ENCODE data around the gene ADAMTS3.

The ADAMTS3 gene

GRCh38 chr4:72394012-72394663 is 174.9 kb downstream of the ADAMTS3 start:
- Histone ChIP-seq H3K9me3 (no peaks in the 10 kb centered on the region), H3K27me3 (ENCODE audit: low read depth) (no peaks in the 10 kb centered on the region), H3K4me1 (peaks cover 9% of the 10 kb centered on the region), H3K4me3 (no peak overlapping the region), H3K36me3 (replicated peaks) (no peaks in the 10 kb centered on the region)
- DNase-seq (ENCODE audit: low spot score in 2 of 2) = peak; percentile 25 to 53
- in situ Hi-C loops (cut with MboI; ENCODE audit: low sequenced_read_pairs) = no loop called here

- Histone ChIP-seq H3K4me1 (peaks cover 9% of the 10 kb centered on the region), H3K4me3 (no peak overlapping the region), H3K36me3 (replicated peaks) (no peaks in the 10 kb centered on the region), H3K27me3 (ENCODE audit: low read depth) (no peaks in the 10 kb centered on the region), H3K9me3 (no peaks in the 10 kb centered on the region)
- in situ Hi-C loops (cut with MboI; ENCODE audit: low sequenced_read_pairs) = no loop called here
- no peak for DNase-seq (ENCODE audit: low spot score in 2 of 2)
Observed at GRCh38 chr4:72391281-72391680, 177.7 kb downstream of the ADAMTS3 start.

DNA sequence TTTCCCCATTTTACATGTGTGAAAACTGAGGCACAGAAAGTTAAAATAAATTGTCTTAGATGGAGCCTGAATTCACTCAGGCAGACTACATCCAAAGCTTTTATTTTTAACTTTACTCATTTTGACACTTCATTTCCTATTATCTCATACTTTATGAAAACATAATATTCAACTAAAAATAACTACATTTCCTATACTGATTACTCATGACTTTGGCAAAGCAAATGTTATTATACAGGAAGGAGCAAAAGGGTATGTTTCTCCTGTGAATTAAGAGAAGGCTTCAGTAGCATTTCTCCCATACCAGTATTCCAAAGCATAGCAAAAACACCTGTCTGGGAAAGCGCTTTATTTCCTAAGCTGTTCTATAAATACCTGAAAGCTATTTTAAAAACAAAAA is 178.6 kb downstream of the ADAMTS3 start:
- DNase-seq (ENCODE audit: low spot score in 2 of 2) = no peak
- H3K27me3 ChIP-seq (ENCODE audit: low read depth) = no peaks in the 10 kb centered on the region
- no peaks in the 10 kb centered on the region for H3K9me3 ChIP-seq
- H3K4me1 ChIP-seq = peaks cover 9% of the 10 kb centered on the region
- in situ Hi-C loops (cut with MboI; ENCODE audit: low sequenced_read_pairs) = no loop called here
- no peaks in the 10 kb centered on the region for H3K36me3 ChIP-seq (replicated peaks)
- H3K4me3 ChIP-seq = no peak overlapping the region

DNA sequence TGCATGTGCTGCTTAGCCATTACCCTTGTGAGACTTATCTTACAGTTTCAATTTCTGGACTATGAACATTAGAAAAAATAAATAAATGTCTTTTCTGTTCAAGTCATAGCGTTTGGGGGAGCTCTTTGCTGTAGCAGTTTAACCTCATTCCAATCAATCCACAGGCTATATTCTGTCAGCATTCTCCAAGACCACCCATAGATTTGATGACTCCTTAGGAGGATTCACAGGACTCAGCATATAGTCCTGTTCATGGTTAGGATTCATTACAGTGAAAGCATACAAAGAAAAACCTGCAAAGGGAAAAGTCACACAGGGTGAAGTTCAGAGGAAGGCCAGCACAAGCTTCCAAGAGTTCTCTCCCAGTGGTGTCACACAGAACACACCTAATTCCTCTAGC is 180.5 kb downstream of the ADAMTS3 start:
- Histone ChIP-seq H3K36me3 (replicated peaks) (no peaks in the 10 kb centered on the region), H3K4me3 (no peak overlapping the region), H3K4me1 (no peaks in the 10 kb centered on the region), H3K9me3 (no peaks in the 10 kb centered on the region), H3K27me3 (ENCODE audit: low read depth) (no peaks in the 10 kb centered on the region)
- DNase-seq (ENCODE audit: low spot score in 2 of 2) = no peak
- in situ Hi-C loops (cut with MboI; ENCODE audit: low sequenced_read_pairs) = no loop called here

DNA sequence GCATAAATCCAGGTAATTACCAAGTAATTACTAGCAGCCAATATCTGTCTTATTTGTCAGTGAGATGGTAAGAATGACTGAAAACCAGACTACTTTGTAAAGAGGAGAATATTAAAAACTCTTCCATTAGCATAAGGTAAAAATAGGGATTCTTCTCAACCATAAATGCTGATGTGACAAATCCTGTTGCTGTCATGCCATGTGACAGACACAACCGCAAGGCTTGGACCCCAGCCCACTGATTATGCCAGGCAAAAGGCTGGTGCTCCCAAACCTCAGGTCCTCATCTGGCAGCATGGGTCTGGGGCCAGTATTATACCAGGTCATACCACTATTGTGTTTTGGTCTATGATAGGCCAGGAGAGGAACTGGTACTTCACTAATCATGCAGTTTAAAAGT is 181.1 kb downstream of the ADAMTS3 start:
- DNase-seq (ENCODE audit: low spot score in 2 of 2) = no peak
- in situ Hi-C loops (cut with MboI; ENCODE audit: low sequenced_read_pairs) = no loop called here
- H3K4me1 ChIP-seq = no peaks in the 10 kb centered on the region
- H3K9me3 ChIP-seq = no peaks in the 10 kb centered on the region
- no peak overlapping the region for H3K4me3 ChIP-seq
- H3K36me3 ChIP-seq (replicated peaks) = no peaks in the 10 kb centered on the region
- no peaks in the 10 kb centered on the region for H3K27me3 ChIP-seq (ENCODE audit: low read depth)

DNA sequence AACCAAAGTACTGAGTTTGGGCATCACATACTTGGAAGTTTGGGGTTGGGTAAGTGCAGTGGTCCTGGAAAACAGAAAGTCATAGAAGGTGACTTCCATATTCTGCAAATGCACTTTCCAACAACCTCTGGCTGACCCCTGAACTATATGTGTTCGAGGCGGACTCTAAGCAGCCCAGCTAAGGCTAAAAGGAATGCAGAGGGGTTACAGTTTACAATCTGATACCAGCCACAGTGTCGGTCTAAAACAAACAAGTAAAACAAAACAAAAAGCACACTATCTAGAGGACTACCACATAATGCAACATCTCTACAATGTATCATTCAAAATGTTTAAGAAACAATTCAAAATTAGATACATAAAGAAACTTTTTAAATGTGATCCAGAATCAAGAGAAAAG is 185.6 kb downstream of the ADAMTS3 start:
- DNase-seq (ENCODE audit: low spot score in 2 of 2) = no peak
- Histone ChIP-seq H3K4me1 (no peaks in the 10 kb centered on the region), H3K4me3 (no peak overlapping the region), H3K27me3 (ENCODE audit: low read depth) (no peaks in the 10 kb centered on the region), H3K36me3 (replicated peaks) (no peaks in the 10 kb centered on the region), H3K9me3 (no peaks in the 10 kb centered on the region)
- in situ Hi-C loops (cut with MboI; ENCODE audit: low sequenced_read_pairs) = no loop called here

GRCh38 chr4:72378901-72379300 is 190.1 kb downstream of the ADAMTS3 start:
- Histone ChIP-seq H3K4me1 (no peaks in the 10 kb centered on the region), H3K9me3 (no peaks in the 10 kb centered on the region), H3K36me3 (replicated peaks) (no peaks in the 10 kb centered on the region), H3K4me3 (no peak overlapping the region), H3K27me3 (ENCODE audit: low read depth) (no peaks in the 10 kb centered on the region)
- in situ Hi-C loops (cut with MboI; ENCODE audit: low sequenced_read_pairs) = no loop called here
- no peak for DNase-seq (ENCODE audit: low spot score in 2 of 2)

- DNase-seq (ENCODE audit: low spot score in 2 of 2) = no peak
- Histone ChIP-seq H3K9me3 (no peaks in the 10 kb centered on the region), H3K4me1 (no peaks in the 10 kb centered on the region), H3K4me3 (no peak overlapping the region), H3K36me3 (replicated peaks) (no peaks in the 10 kb centered on the region), H3K27me3 (ENCODE audit: low read depth) (no peaks in the 10 kb centered on the region)
- in situ Hi-C loops (cut with MboI; ENCODE audit: low sequenced_read_pairs) = no loop called here
Observed at GRCh38 chr4:72377491-72378194, 191.4 kb downstream of the ADAMTS3 start.

GRCh38 chr4:72376901-72377300 is 192.1 kb downstream of the ADAMTS3 start:
- no peaks in the 10 kb centered on the region for H3K27me3 ChIP-seq (ENCODE audit: low read depth)
- in situ Hi-C loops (cut with MboI; ENCODE audit: low sequenced_read_pairs) = no loop called here
- H3K9me3 ChIP-seq = no peaks in the 10 kb centered on the region
- no peaks in the 10 kb centered on the region for H3K36me3 ChIP-seq (replicated peaks)
- H3K4me1 ChIP-seq = no peaks in the 10 kb centered on the region
- H3K4me3 ChIP-seq = no peak overlapping the region
- DNase-seq (ENCODE audit: low spot score in 2 of 2) = no peak

DNA sequence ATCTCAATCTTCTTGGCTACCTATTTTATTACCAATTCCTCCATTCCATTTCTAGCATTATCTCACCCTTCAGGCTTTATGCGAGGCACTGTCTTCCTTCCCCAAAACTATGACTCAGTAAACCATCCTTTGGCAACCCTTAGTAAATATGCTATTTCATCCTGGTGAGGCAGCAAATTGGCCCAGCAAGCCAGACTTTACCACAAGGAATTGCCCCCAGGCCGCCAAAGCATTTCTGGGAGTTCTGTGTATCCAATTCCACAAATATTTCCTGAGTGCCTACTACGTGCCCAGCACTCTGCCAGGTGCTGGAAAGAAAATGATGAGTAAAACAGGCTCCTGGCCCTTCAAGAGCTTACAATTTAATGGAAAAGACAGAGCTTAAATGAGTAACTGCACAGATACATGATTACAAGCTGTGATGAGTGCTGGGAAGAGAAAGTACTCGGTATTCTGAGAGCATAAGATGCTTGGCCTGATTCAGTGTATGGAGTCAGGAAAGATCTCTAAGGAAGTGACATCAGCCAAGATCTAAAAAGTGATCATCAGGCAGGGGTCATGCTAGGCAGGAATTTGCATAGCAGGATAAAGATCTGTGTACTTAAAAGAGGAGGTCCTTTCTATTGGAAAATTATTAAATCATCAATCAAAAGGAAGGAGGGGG is 193.8 kb downstream of the ADAMTS3 start:
- no peak for DNase-seq (ENCODE audit: low spot score in 2 of 2)
- H3K4me3 ChIP-seq = no peak overlapping the region
- in situ Hi-C loops (cut with MboI; ENCODE audit: low sequenced_read_pairs) = no loop called here
- H3K4me1 ChIP-seq = no peaks in the 10 kb centered on the region
- no peaks in the 10 kb centered on the region for H3K9me3 ChIP-seq
- no peaks in the 10 kb centered on the region for H3K36me3 ChIP-seq (replicated peaks)
- no peaks in the 10 kb centered on the region for H3K27me3 ChIP-seq (ENCODE audit: low read depth)

GRCh38 chr4:72374159-72374558 is 194.9 kb downstream of the ADAMTS3 start:
- H3K36me3 ChIP-seq (replicated peaks) = no peaks in the 10 kb centered on the region
- no peaks in the 10 kb centered on the region for H3K4me1 ChIP-seq
- in situ Hi-C loops (cut with MboI; ENCODE audit: low sequenced_read_pairs) = no loop called here
- H3K9me3 ChIP-seq = no peaks in the 10 kb centered on the region
- H3K4me3 ChIP-seq = no peak overlapping the region
- H3K27me3 ChIP-seq (ENCODE audit: low read depth) = no peaks in the 10 kb centered on the region
- no peak for DNase-seq (ENCODE audit: low spot score in 2 of 2)

- peak in 1 of 2 experiments; percentile 64 for DNase-seq (ENCODE audit: low spot score in 2 of 2)
- Histone ChIP-seq H3K4me3 (no peak overlapping the region), H3K27me3 (ENCODE audit: low read depth) (no peaks in the 10 kb centered on the region), H3K4me1 (peaks cover 16% of the 10 kb centered on the region), H3K9me3 (no peaks in the 10 kb centered on the region), H3K36me3 (replicated peaks) (no peaks in the 10 kb centered on the region)
- in situ Hi-C loops (cut with MboI; ENCODE audit: low sequenced_read_pairs) = no loop called here
Observed at GRCh38 chr4:72366601-72367000, 202.4 kb downstream of the ADAMTS3 start.

DNA sequence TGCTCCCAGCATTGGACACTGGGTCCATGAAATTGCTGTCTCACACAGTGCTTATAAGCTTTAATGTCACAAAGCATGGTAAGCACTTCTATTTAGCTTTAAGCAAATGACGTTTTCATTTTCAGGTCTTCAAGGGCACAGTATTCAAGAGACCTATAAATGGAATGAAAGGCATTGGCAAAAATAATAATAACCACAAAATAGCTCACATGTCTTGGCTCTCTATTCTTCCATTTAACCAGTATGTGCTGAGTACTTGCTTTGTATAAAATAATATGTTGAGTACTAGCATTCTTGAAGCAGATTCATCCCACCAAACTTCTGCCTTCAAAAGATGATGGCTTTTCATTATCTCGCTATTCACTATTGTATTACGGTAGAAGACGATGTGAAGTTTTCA is 203.0 kb downstream of the ADAMTS3 start:
- no peaks in the 10 kb centered on the region for H3K36me3 ChIP-seq (replicated peaks)
- peaks cover 16% of the 10 kb centered on the region for H3K4me1 ChIP-seq
- no peak overlapping the region for H3K4me3 ChIP-seq
- no peaks in the 10 kb centered on the region for H3K9me3 ChIP-seq
- no peaks in the 10 kb centered on the region for H3K27me3 ChIP-seq (ENCODE audit: low read depth)
- in situ Hi-C loops (cut with MboI; ENCODE audit: low sequenced_read_pairs) = no loop called here
- DNase-seq (ENCODE audit: low spot score in 2 of 2) = peak in 1 of 2 experiments; percentile 41

GRCh38 chr4:72365016-72365415 is 204.0 kb downstream of the ADAMTS3 start:
- no peaks in the 10 kb centered on the region for H3K9me3 ChIP-seq
- peaks cover 16% of the 10 kb centered on the region for H3K4me1 ChIP-seq
- no peaks in the 10 kb centered on the region for H3K27me3 ChIP-seq (ENCODE audit: low read depth)
- no peaks in the 10 kb centered on the region for H3K36me3 ChIP-seq (replicated peaks)
- in situ Hi-C loops (cut with MboI; ENCODE audit: low sequenced_read_pairs) = no loop called here
- no peak overlapping the region for H3K4me3 ChIP-seq
- DNase-seq (ENCODE audit: low spot score in 2 of 2) = no peak

Data from HAP-1 (cell line).